A549 (cell line): ENCODE data around the gene ITGB7. TPM values are rescaled to one million over a fixed set of nuclear protein-coding genes. Genes with fewer than 3 reads are reported as not detected.

Experiments
- ATAC-seq, 2 experiments: fragments of 200-7000 bp in 1 of 2; fragments of >200 bp in 1 of 2; cut with Nextera tagmentation in 1 of 2; cut with Tn5 transposase in 1 of 2; 3 replicates each; pipeline versions ENCODE4 v1.8.0 to v1.9.1; 2018 to 2020; ENCODE audit warnings: mild to moderate bottlenecking in 1 of 2, moderate library complexity in 1 of 2
- CTCF ChIA-PET: fragments of 300-600 bp; sonication (Branson Sonifier 250); formaldehyde crosslinking; extraction: SDS; loops from one replicate; lab custom pipeline; 2021; ENCODE audit warnings: antibody characterized with exemption, inconsistent platforms; lab: Yijun Ruan, JAX
- POLR2A ChIA-PET: fragments of 350-600 bp; formaldehyde crosslinking; extraction: SDS; loops from one replicate; lab custom pipeline; 2021; ENCODE audit warnings: antibody characterized with exemption, inconsistent platforms; lab: Yijun Ruan, JAX
- DNase-seq, 2 experiments: peaks; one replicate each; pipeline versions ENCODE4 v3.0.0 to v3.0.0-alpha.2; 2011 to 2016; ENCODE audit warnings: low read depth in 1 of 2, low spot score in 1 of 2
- FAIRE-seq: peaks from 2 replicates; lab custom pipeline; 2011; peaks lifted over from hg19 to GRCh38; lab: Jason Lieb, UNC
- H3K27ac ChIP-seq, 2 experiments: fragments of >200 bp; sonication (Bioruptor Twin); formaldehyde crosslinking; 3 replicates each; pipeline ENCODE4 v1.5.1; 2016 to 2017
- H3K4me1 ChIP-seq: fragments of >200 bp; sonication (Bioruptor Twin); formaldehyde crosslinking; 3 replicates; pipeline ENCODE4 v1.6.1; 2016
- H3K4me2 ChIP-seq: fragments of >200 bp; sonication (Bioruptor Twin); formaldehyde crosslinking; 3 replicates; pipeline ENCODE4 v1.6.1; 2016
- H3K4me3 ChIP-seq: fragments of >200 bp; sonication (Bioruptor Twin); formaldehyde crosslinking; 3 replicates; pipeline ENCODE4 v1.5.1; 2016
- H3K9me3 ChIP-seq: fragments of >200 bp; sonication (Bioruptor Twin); formaldehyde crosslinking; 3 replicates; pipeline ENCODE4 v1.6.1; 2016
- CHD2 ChIP-seq: fragments of 150-350 bp; IDR thresholded peaks from 2 replicates; pipeline ENCODE4 v1.6.1; 2014; ENCODE audit warnings: low read length; ENCODE audit not compliant: partially characterized antibody
- JUN ChIP-seq, 2 experiments: fragments of >200 bp; sonication (Bioruptor Twin); formaldehyde crosslinking; IDR thresholded peaks; 2 replicates in 1 of 2; 3 replicates in 1 of 2; pipeline ENCODE4 v1.6.1; 2016 to 2017
- KDM1A ChIP-seq: fragments of 200-600 bp; sonication (generic); IDR thresholded peaks from 2 replicates; pipeline ENCODE4 v1.6.1; 2016; ENCODE audit warnings: low read depth, mild to moderate bottlenecking
- KDM5A ChIP-seq: fragments of 200-600 bp; sonication (generic); IDR thresholded peaks from 2 replicates; pipeline ENCODE4 v1.6.1; 2016; ENCODE audit warnings: antibody characterized with exemption, mild to moderate bottlenecking
- MAFK ChIP-seq: fragments of 450-650 bp; IDR thresholded peaks from 2 replicates; pipeline ENCODE4 v1.6.1; 2014; ENCODE audit not compliant: partially characterized antibody
- NFE2L2 ChIP-seq: fragments of 150-350 bp; conservative IDR thresholded peaks from 2 replicates; pipeline ENCODE4 v1.6.1; 2014; ENCODE audit warnings: low read length
- PHF8 ChIP-seq: fragments of 200-600 bp; sonication (generic); IDR thresholded peaks from 2 replicates; pipeline ENCODE4 v1.6.1; 2016; ENCODE audit warnings: low read depth, mild to moderate bottlenecking, antibody characterized with exemption, moderate library complexity, borderline replicate concordance
- RAD21 ChIP-seq, 2 experiments: fragments of >200 bp in 1 of 2; sonication (Bioruptor Twin) in 1 of 2; formaldehyde crosslinking in 1 of 2; IDR thresholded peaks in 1 of 2; conservative IDR thresholded peaks in 1 of 2; 2 replicates in 1 of 2; 3 replicates in 1 of 2; pipeline ENCODE4 v1.6.1; 2012 to 2018; ENCODE audit warnings: inconsistent platforms in 1 of 2
- SMC3 ChIP-seq: fragments of >200 bp; sonication (Bioruptor Twin); formaldehyde crosslinking; IDR thresholded peaks from 3 replicates; pipeline ENCODE4 v1.6.1; 2018; ENCODE audit warnings: inconsistent platforms
- TP53 ChIP-seq: fragments of 250-450 bp; sonication (Bioruptor Pico); IDR thresholded peaks from 2 replicates; pipeline ENCODE4 v1.5.0; 2021; ENCODE audit warnings: mild to moderate bottlenecking, moderate library complexity
- ZFP36 ChIP-seq: fragments of 450-650 bp; IDR thresholded peaks from 2 replicates; pipeline ENCODE4 v1.6.1; 2014; ENCODE audit warnings: borderline replicate concordance; ENCODE audit not compliant: partially characterized antibody
- WGBS: methylation state at CpG from one replicate; pipeline ENCODE4 v1.1.6; 2017; ENCODE audit errors: missing lambda C conversion rate; 5-methylcytosine and 5-hydroxymethylcytosine counted together
- polyA plus RNA-seq, 4 experiments: library from polyadenylated mRNA; depleted of rRNA in 3 of 4; stranded (reverse); fragments of >200 nt; fragmentation: RNase III in 1 of 4; extraction: RNeasy Plus Mini Kit Qiagen cat#74134 plus additional on column Dnase treatment in 1 of 4; gene quantifications; 2 replicates in 3 of 4; 3 replicates in 1 of 4; pipeline ENCODE4 v1.2.3, GENCODE V29; 2011 to 2017
- TF ChIP-seq, protein P1 (sequence below): fragments of >200 bp; sonication (Bioruptor Twin); formaldehyde crosslinking; IDR thresholded peaks from 2 replicates; pipeline ENCODE4 v1.6.1; 2016
- TF ChIP-seq, protein P2 (sequence below): fragments of >200 bp; sonication (Bioruptor Twin); formaldehyde crosslinking; IDR thresholded peaks from 3 replicates; pipeline ENCODE4 v1.5.1; 2016
- TF ChIP-seq, protein P3 (sequence below): IDR thresholded peaks from 2 replicates; pipeline ENCODE4 v1.6.1; 2012

ITGB7 gene
- polyA plus RNA-seq, 2 of the 4 experiments (the other 2 are of a cell fraction): 0.54 to 0.56 TPM

DNA sequence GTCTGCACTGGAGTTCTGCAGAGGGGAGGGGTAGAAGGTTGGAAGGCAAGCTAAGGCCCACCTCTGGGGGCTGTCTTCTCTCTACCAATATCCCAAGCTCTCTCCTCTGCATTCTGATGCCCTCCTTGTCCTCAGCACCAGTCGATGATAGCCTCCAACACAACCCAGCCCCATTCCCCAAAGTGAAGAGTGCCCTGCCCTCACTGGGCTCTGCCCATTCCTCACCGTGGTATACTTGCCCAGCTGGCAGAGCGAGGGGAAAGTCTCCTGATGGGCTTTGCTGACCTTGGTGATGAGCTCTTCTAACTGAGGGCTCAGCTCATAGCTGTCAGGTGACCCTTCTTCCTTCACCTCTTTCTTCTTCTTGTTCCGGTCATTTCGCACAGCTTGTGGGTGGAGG, 7.2 kb upstream of the ITGB7 start (continued):
- TF ChIP-seq TP53: no peak
- no peak for TF ChIP-seq NFE2L2
- no peak for TF ChIP-seq MAFK

DNA sequence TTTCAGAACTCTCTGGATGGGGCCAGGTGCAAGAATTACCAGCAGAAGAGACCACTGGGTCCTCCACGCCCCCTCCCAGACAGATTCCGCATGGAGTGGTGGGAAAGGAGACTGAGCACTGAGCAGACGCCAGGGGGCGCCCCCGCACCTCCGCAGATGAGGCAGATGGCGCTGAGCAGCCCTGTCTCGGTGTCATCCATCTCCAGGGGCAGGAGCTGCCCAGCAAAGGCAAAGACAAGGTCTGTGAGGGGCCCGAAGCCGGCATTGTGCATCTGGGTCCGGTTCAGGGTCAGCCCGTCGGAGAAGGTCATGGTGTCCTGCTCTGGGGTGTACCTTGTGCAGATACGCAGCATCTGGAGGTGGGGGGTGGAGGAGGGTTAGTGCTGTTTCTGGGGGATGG, 6.3 kb upstream of the ITGB7 start:
- FAIRE-seq (no peak), DNase-seq (peak; percentile 81 to 91)
- POLR2A ChIA-PET: interaction anchor here (0.9 to 1.5 kb wide), 2 partner anchors 82 to 108 kb away, joined by 3 to 4 read pairs; partner anchors contain the start of genes AAAS and PFDN5

DNA sequence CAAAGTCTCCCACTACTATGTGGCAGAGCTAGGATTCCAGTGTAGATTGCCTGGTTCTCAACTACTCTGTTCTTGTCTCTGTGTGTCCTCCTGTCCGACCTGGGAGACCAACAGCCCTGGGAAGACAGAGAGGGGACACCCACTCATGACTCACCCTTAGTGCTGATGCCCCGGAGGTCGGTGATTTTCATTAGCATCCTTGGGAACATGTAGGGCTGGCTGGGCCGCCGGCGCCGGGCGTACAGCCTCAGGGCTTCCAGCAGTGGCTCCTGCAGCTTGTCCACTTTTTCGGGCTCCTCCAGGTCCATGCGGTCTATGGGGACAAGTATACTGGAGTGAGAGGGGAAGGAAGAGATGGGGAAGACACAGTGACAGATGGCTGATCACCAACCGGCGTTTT, 5.9 kb upstream of the ITGB7 start:
- ATAC-seq: peak; percentile 1 to 7; a peak in 3 of 6 replicates
- no peak for FAIRE-seq
- Histone ChIP-seq H3K27ac (no peak overlapping the region), H3K4me2 (no peak overlapping the region), H3K4me3 (no peak overlapping the region), H3K4me1 (peaks cover 17% of the 10 kb centered on the region), H3K9me3 (no peaks in the 10 kb centered on the region)
- CTCF ChIA-PET: interaction anchor here (0.6 to 33.2 kb wide), 32 partner anchors 8 to 250 kb away, joined by 3 to 1046 read pairs (median 8); partner anchors contain the start of genes AAAS, CSAD, ESPL1 and MYG1
- WGBS: 26% methylated on average over 12 of the region's 12 CpGs
- POLR2A ChIA-PET: interaction anchor here (1.5 kb wide), 1 partner anchor 109 kb away, joined by 4 read pairs; the partner anchor contains the start of gene AAAS
- TF ChIP-seq KDM5A: no peak
- TF ChIP-seq, protein P1, sequence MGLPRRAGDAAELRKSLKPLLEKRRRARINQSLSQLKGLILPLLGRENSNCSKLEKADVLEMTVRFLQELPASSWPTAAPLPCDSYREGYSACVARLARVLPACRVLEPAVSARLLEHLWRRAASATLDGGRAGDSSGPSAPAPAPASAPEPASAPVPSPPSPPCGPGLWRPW: no peak
- TF ChIP-seq RAD21 (conservative IDR thresholded peaks at IDR 0.05 in 1 of 2, IDR thresholded peaks at IDR 0.05 in 1 of 2): no peak
- no peak for TF ChIP-seq NFE2L2
- no peak for TF ChIP-seq CHD2
- TF ChIP-seq, protein P2, sequence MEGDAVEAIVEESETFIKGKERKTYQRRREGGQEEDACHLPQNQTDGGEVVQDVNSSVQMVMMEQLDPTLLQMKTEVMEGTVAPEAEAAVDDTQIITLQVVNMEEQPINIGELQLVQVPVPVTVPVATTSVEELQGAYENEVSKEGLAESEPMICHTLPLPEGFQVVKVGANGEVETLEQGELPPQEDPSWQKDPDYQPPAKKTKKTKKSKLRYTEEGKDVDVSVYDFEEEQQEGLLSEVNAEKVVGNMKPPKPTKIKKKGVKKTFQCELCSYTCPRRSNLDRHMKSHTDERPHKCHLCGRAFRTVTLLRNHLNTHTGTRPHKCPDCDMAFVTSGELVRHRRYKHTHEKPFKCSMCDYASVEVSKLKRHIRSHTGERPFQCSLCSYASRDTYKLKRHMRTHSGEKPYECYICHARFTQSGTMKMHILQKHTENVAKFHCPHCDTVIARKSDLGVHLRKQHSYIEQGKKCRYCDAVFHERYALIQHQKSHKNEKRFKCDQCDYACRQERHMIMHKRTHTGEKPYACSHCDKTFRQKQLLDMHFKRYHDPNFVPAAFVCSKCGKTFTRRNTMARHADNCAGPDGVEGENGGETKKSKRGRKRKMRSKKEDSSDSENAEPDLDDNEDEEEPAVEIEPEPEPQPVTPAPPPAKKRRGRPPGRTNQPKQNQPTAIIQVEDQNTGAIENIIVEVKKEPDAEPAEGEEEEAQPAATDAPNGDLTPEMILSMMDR: no peak
- no peak for TF ChIP-seq ZFP36
- no peak for DNase-seq

More for the DNA sequence above, 6.3 kb upstream of the ITGB7 start:
- H3K27ac ChIP-seq: no peak overlapping the region
- TF ChIP-seq, protein P3, sequence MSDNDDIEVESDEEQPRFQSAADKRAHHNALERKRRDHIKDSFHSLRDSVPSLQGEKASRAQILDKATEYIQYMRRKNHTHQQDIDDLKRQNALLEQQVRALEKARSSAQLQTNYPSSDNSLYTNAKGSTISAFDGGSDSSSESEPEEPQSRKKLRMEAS: 0 out of 2 replicates have a peak, but pooled peaks have one; percentile 19
- 0 out of 5 replicates have a peak, but pooled peaks of 1 of the 2 experiments have one; percentile 25 for TF ChIP-seq JUN (IDR thresholded peaks at IDR 0.05)
- no peak for TF ChIP-seq KDM1A
- TF ChIP-seq, protein P2: peak; percentile 97
- peak; percentile 98 to 99 for TF ChIP-seq RAD21 (conservative IDR thresholded peaks at IDR 0.05 in 1 of 2, IDR thresholded peaks at IDR 0.05 in 1 of 2)
- no peak for TF ChIP-seq TP53
- no peak for TF ChIP-seq PHF8
- TF ChIP-seq SMC3: peak; percentile 99
- WGBS: 8% methylated on average over 14 of the region's 14 CpGs
- H3K4me2 ChIP-seq: no peak overlapping the region
- no peaks in the 10 kb centered on the region for H3K9me3 ChIP-seq
- peaks cover 21% of the 10 kb centered on the region for H3K4me1 ChIP-seq
- CTCF ChIA-PET: interaction anchor here (0.6 to 33.2 kb wide), 39 partner anchors 11 to 296 kb away, joined by 3 to 1046 read pairs (median 6); partner anchors contain the start of genes AAAS, ESPL1, MYG1 and PFDN5
- no peak overlapping the region for H3K4me3 ChIP-seq
- peak; percentile 79 to 92 for ATAC-seq
